CD14-positive monocyte (primary cell): ENCODE measurements around the gene SLC1A1. TPM values are rescaled to one million over a fixed set of nuclear protein-coding genes. Genes with fewer than 3 reads are reported as not detected.

Experiments used
- DNase-seq, 3 donors: peaks; one replicate each; pipeline ENCODE4 v3.0.0-alpha.2; 2011 to 2022
- H2AFZ ChIP-seq: 2 replicates; pipeline ENCODE4 v1.6.0; 2012; ENCODE audit warnings: mild to moderate bottlenecking, low read depth, low read length, inconsistent platforms; ENCODE audit not compliant: insufficient read depth, poor library complexity, severe bottlenecking
- H3K27ac ChIP-seq, 2 donors: 1 replicate in 1 of 2; 2 replicates in 1 of 2; pipeline ENCODE4 v1.5.1; 2012 to 2013; ENCODE audit warnings: low read length in 2 of 2, control low read depth in 1 of 2, inconsistent platforms in 1 of 2, low read depth in 1 of 2, mild to moderate bottlenecking in 1 of 2
- H3K27me3 ChIP-seq, 2 donors: one replicate each; pipeline versions ENCODE4 v1.6.0 to v1.6.1; 2011 to 2013; ENCODE audit warnings: low read length in 2 of 2; ENCODE audit not compliant: control insufficient read depth in 2 of 2, insufficient read depth in 2 of 2
- H3K36me3 ChIP-seq, 2 donors: replicated peaks in 1 of 2; 1 replicate in 1 of 2; 2 replicates in 1 of 2; pipeline versions ENCODE4 v1.5.1 to v1.6.1; 2012 to 2013; ENCODE audit warnings: low read length in 2 of 2, control low read depth in 1 of 2, inconsistent platforms in 1 of 2, mild to moderate bottlenecking in 1 of 2; ENCODE audit not compliant: insufficient read depth in 2 of 2, control insufficient read depth in 1 of 2
- H3K4me1 ChIP-seq, 2 donors: 1 replicate in 1 of 2; 2 replicates in 1 of 2; pipeline versions ENCODE4 v1.5.1 to v1.6.1; 2012 to 2013; ENCODE audit warnings: low read length in 2 of 2, control low read depth in 1 of 2, inconsistent platforms in 1 of 2, mild to moderate bottlenecking in 1 of 2, moderate library complexity in 1 of 2; ENCODE audit not compliant: insufficient read depth in 2 of 2, control insufficient read depth in 1 of 2
- H3K4me2 ChIP-seq: replicated peaks from 2 replicates; pipeline ENCODE3; 2012; ENCODE audit warnings: low read length, moderate library complexity, mild to moderate bottlenecking; ENCODE audit not compliant: poor library complexity, severe bottlenecking; ENCODE audit errors: extremely low read depth
- H3K4me3 ChIP-seq, 3 experiments: fragments of 200-600 bp in 1 of 3; sonication (generic) in 1 of 3; replicated peaks in 1 of 3; 1 replicate in 2 of 3; 2 replicates in 1 of 3; pipeline ENCODE4 v1.5.1; 2011 to 2013; ENCODE audit warnings: low read length in 3 of 3, mild to moderate bottlenecking in 3 of 3, control low read depth in 2 of 3, low read depth in 2 of 3, inconsistent platforms in 1 of 3, moderate library complexity in 1 of 3
- H3K79me2 ChIP-seq: 2 replicates; pipeline ENCODE4 v1.6.0; 2012; ENCODE audit warnings: mild to moderate bottlenecking, control low read depth, inconsistent platforms, low read length, moderate library complexity; ENCODE audit not compliant: insufficient read depth
- H3K9ac ChIP-seq: 2 replicates; pipeline ENCODE4 v1.6.0; 2017; ENCODE audit warnings: low read length, mild to moderate bottlenecking; ENCODE audit not compliant: insufficient read depth, poor library complexity, severe bottlenecking
- H3K9me3 ChIP-seq, 2 donors: replicated peaks in 1 of 2; 1 replicate in 1 of 2; 2 replicates in 1 of 2; pipeline versions ENCODE4 v1.5.1 to v1.6.1; 2012 to 2013; ENCODE audit warnings: low read length in 2 of 2, control low read depth in 1 of 2; ENCODE audit not compliant: control insufficient read depth in 1 of 2, insufficient read depth in 1 of 2
- H4K20me1 ChIP-seq: 2 replicates; pipeline ENCODE4 v1.6.0; 2012; ENCODE audit warnings: mild to moderate bottlenecking, low read length, control low read depth, moderate library complexity; ENCODE audit not compliant: insufficient read depth
- H3K27ac Mint-ChIP-seq, 7 donors: one replicate each; pipeline ENCODE4 v1.8.0; 2020; ENCODE audit warnings: mild to moderate bottlenecking in 7 of 7, mixed read lengths in 7 of 7, moderate library complexity in 6 of 7, inconsistent platforms in 2 of 7
- H3K27me3 Mint-ChIP-seq, 3 donors: one replicate each; pipeline ENCODE4 v1.8.0; 2021 to 2022; ENCODE audit warnings: low read depth in 3 of 3, mild to moderate bottlenecking in 3 of 3, mixed read lengths in 3 of 3, moderate library complexity in 3 of 3, inconsistent platforms in 1 of 3
- H3K36me3 Mint-ChIP-seq, 2 donors: one replicate each; pipeline ENCODE4 v1.8.0; 2020; ENCODE audit warnings: mixed read lengths in 2 of 2, inconsistent platforms in 1 of 2, mild to moderate bottlenecking in 1 of 2
- H3K4me1 Mint-ChIP-seq: one replicate; pipeline ENCODE4 v1.8.0; 2020; ENCODE audit warnings: mild to moderate bottlenecking, mixed read lengths
- H3K4me3 Mint-ChIP-seq, 2 donors: one replicate each; pipeline ENCODE4 v1.8.0; 2020; ENCODE audit warnings: mild to moderate bottlenecking in 2 of 2, mixed read lengths in 2 of 2, moderate library complexity in 1 of 2
- H3K9me3 Mint-ChIP-seq, 7 donors: one replicate each; pipeline ENCODE4 v1.8.0; 2020 to 2022; ENCODE audit warnings: mixed read lengths in 7 of 7, mild to moderate bottlenecking in 6 of 7, moderate library complexity in 6 of 7, inconsistent platforms in 2 of 7
- WGBS: methylation state at CpG from one replicate; pipeline ENCODE4 v1.1.5; 2013; ENCODE audit warnings: missing lambda C conversion rate; ENCODE audit not compliant: insufficient coverage; 5-methylcytosine and 5-hydroxymethylcytosine counted together
- intact Hi-C, 2 donors: fragments of 100-400 bp; cut with micrococcal nuclease; formaldehyde crosslinking; loops; one replicate each; pipeline versions ENCODE4 v1.15.0 to v1.15.1; 2023
- polyA plus RNA-seq, 3 donors: library from polyadenylated mRNA; depleted of rRNA in 1 of 3; unstranded in 2 of 3; stranded (reverse) in 1 of 3; fragments of 300-500 nt in 2 of 3; fragments of >200 nt in 1 of 3; fragmentation: Illumina TruSeq in 2 of 3; gene quantifications; 1 replicate in 2 of 3; 2 replicates in 1 of 3; pipeline ENCODE4 v1.2.3, GENCODE V29; 2012 to 2021
- TF ChIP-seq, protein P1 (sequence below): fragments of 200-600 bp; IDR thresholded peaks from one replicate; pipeline ENCODE4 v1.8.0; 2022; ENCODE audit warnings: antibody characterized with exemption, mild to moderate bottlenecking

The SLC1A1 gene
- polyA plus RNA-seq, 3 donors: not detected

DNA sequence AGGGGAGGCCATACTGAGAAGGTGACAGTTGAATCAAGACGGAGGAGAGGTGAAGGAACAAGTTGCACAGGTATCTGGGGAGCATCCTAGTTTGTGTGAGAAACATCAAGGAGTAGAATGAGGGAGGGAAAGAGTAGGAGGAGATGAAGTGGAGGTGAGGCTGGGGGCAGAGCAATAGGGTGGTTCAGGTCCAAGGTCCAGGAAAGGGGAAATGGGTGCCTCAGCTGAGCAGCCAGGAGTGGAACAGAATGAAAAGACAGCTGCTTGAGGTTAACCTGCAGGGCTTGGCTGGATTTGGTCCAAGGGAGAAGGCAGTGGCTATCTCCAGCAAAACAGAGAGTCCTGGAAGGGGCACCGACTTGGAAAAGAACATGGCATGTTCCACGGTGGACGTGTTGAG is 5.3 kb downstream of the SLC1A1 start:
- Histone ChIP-seq H3K9ac (no peak overlapping the region), H3K27ac (no peak overlapping the region), H3K4me3 (no peak overlapping the region), H3K9me3 (peaks cover 0 to 12% of the 10 kb centered on the region in 2 donors), H3K27me3 (peaks cover 27 to 31% of the 10 kb centered on the region in 2 donors), H3K4me2 (no peak overlapping the region), H3K36me3 (no peaks in the 10 kb centered on the region), H4K20me1 (no peaks in the 10 kb centered on the region), H2AFZ (no peak overlapping the region), H3K4me1 (peaks cover 0 to 5% of the 10 kb centered on the region in 2 donors), H3K79me2 (no peaks in the 10 kb centered on the region)
- Mint-ChIP-seq H3K27ac (no peak overlapping the region), H3K4me1 (peaks cover 9% of the 10 kb centered on the region), H3K27me3 (peaks cover 29 to 38% (median 38%) of the 10 kb centered on the region in 3 donors), H3K36me3 (no peaks in the 10 kb centered on the region), H3K4me3 (no peak overlapping the region), H3K9me3 (peaks cover 0 to 3% (median 0%) of the 10 kb centered on the region in 7 donors)
- TF ChIP-seq, protein P1, sequence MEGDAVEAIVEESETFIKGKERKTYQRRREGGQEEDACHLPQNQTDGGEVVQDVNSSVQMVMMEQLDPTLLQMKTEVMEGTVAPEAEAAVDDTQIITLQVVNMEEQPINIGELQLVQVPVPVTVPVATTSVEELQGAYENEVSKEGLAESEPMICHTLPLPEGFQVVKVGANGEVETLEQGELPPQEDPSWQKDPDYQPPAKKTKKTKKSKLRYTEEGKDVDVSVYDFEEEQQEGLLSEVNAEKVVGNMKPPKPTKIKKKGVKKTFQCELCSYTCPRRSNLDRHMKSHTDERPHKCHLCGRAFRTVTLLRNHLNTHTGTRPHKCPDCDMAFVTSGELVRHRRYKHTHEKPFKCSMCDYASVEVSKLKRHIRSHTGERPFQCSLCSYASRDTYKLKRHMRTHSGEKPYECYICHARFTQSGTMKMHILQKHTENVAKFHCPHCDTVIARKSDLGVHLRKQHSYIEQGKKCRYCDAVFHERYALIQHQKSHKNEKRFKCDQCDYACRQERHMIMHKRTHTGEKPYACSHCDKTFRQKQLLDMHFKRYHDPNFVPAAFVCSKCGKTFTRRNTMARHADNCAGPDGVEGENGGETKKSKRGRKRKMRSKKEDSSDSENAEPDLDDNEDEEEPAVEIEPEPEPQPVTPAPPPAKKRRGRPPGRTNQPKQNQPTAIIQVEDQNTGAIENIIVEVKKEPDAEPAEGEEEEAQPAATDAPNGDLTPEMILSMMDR: no peak
- intact Hi-C loops: no loop called here
- DNase-seq: no peak
- WGBS: 85% methylated on average over 4 of the region's 4 CpGs

DNA sequence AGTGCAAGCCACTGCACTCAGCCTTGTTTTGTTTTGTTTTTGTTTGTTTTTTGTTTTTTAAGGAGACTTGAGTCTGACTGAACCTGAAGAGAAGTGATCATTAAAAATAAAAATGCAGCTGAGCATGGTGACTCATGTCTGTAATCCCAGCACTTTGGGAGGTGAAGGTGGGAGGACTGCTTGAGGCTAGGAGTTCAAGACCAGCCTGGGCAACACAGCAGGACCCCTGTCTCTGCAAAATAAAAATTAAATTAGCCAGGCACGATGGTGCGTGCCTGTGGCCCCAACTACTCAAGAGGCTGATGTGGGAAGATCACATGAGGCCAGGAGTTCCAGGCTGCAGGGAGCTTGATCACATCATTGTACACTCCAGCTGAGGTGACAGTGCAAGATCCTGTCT is 6.2 kb downstream of the SLC1A1 start:
- H3K4me3 Mint-ChIP-seq: peak overlapping the region in 1 of 2 donors; percentile 41
- Histone ChIP-seq H3K9me3 (peaks cover 0 to 3% of the 10 kb centered on the region in 2 donors), H2AFZ (no peak overlapping the region), H3K27ac (no peak overlapping the region), H3K79me2 (no peaks in the 10 kb centered on the region), H3K4me2 (no peak overlapping the region), H3K4me3 (no peak overlapping the region), H4K20me1 (no peaks in the 10 kb centered on the region), H3K9ac (no peak overlapping the region), H3K36me3 (no peaks in the 10 kb centered on the region), H3K4me1 (no peaks in the 10 kb centered on the region), H3K27me3 (peaks cover 18 to 21% of the 10 kb centered on the region in 2 donors)
- 96% methylated on average over 2 of the region's 2 CpGs for WGBS
- TF ChIP-seq, protein P1: no peak
- H3K9me3 Mint-ChIP-seq: peaks cover 0 to 3% (median 0%) of the 10 kb centered on the region in 7 donors
- no peak overlapping the region for H3K27ac Mint-ChIP-seq
- peaks cover 22 to 30% (median 29%) of the 10 kb centered on the region in 3 donors for H3K27me3 Mint-ChIP-seq
- intact Hi-C loops: no loop called here
- no peak for DNase-seq
- peaks cover under 1% of the 10 kb centered on the region for H3K4me1 Mint-ChIP-seq
- no peaks in the 10 kb centered on the region for H3K36me3 Mint-ChIP-seq
